ENCODE measurements around the gene PHF12. TPM values are rescaled to one million over a fixed set of nuclear protein-coding genes. Genes with fewer than 3 reads are reported as not detected.
A peak's percentile ranks its signal among the peaks of the same experiment; 100 is the strongest.

PHF12 gene
- total RNA-seq, 1 experiment from 2014 or later: 48.5 TPM

DNA sequence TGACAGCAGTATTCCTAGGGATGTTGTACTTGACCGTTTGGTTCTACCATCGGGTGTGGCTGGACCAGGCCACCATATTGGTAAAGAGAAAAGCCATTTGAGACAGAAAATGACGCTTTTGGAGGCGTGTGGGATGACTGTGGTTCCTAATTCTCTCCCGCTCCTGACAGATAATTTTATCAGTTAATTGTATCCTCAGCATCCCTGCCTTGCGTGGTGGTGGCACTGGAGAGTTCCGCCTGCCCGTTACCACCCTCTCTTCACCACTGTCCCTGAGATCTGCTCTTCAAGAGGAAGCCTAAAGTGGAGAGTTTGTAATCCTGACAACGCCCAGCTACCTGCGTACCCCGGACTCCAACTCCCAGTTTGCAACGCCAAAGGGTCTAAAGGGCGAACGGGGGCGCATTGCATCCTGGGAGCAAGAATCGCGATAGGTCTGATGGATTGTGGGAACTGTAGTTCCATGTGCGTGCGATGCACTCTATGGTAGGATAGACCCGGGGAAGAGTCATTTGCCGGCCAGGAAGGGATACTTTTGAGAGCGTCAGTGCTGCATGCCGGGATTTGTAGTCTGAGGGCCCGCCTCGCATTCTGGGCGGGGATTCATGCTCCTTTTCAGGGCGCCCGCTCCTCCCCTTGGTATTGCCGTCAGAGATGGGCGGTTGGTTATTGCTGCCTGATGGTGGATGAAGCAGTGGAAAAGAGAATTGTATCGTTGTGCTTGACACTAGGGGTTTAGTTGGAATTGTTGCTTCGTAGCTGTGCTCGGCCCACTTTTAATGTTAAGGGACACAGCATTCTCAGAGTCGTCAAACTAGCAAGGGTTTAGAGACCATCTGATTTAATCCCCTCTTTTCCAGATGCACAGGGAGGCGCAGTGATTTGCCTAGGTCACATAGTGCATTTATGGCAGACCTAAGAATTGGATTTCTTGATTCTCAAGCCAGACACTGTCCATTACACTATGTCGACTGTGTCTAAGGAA, 965 bp upstream of the PHF12 start:
- H3K27ac ChIP-seq: peak overlapping the region; percentile 86
- peak; percentile 99 to 100 for DNase-seq
- peaks cover 10% of the 10 kb centered on the region; the same call in 1 of the 2 replicates for H3K36me3 ChIP-seq
- no peaks in the 10 kb centered on the region for H3K27me3 ChIP-seq
- no peaks in the 10 kb centered on the region for H3K9me3 ChIP-seq (replicated peaks)
- peak overlapping the region; percentile 61 for H3K4me3 ChIP-seq
- H3K4me1 ChIP-seq: peaks cover 32% of the 10 kb centered on the region

DNA sequence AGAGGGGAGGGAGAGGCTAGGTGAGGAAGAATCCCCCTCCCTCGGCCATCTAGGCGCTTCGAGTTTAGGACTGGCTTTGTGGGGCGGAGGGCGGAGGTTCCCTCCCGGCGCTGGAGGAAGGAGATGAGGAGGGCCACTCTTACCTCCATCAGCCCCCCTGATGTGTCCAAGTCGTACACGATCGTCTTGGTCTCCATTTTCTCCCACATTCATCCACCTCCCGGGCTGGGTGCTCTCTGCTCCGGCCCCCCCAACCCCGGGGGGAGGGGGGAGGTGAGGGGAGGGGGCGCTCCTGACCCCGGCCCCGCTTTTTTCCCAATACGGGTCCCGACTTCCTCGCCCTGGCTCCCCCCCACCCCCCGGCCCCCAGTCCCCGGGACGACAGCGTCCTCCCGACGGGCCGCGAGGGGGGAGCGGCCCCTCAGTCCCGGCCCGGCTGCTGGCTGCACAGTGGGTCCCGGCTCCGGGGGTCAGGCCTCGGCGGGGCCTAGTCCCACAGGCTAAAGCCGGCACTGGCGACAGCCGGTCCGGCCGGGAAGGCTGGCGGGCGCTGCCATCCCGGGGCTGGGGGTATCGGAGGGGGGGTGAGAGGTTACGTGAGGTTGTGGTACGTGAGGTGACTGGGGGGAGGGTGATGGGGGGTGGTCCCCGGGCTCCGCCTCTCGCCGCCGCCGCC, 428 bp downstream of the PHF12 start:
- no peak for DNase-seq
- Histone ChIP-seq H3K27ac (peak overlapping the region; percentile 64), H3K4me3 (peak overlapping the region; percentile 79), H3K27me3 (no peaks in the 10 kb centered on the region), H3K36me3 (peaks cover 20% of the 10 kb centered on the region), H3K9me3 (replicated peaks) (no peaks in the 10 kb centered on the region), H3K4me1 (peaks cover 32% of the 10 kb centered on the region)

DNA sequence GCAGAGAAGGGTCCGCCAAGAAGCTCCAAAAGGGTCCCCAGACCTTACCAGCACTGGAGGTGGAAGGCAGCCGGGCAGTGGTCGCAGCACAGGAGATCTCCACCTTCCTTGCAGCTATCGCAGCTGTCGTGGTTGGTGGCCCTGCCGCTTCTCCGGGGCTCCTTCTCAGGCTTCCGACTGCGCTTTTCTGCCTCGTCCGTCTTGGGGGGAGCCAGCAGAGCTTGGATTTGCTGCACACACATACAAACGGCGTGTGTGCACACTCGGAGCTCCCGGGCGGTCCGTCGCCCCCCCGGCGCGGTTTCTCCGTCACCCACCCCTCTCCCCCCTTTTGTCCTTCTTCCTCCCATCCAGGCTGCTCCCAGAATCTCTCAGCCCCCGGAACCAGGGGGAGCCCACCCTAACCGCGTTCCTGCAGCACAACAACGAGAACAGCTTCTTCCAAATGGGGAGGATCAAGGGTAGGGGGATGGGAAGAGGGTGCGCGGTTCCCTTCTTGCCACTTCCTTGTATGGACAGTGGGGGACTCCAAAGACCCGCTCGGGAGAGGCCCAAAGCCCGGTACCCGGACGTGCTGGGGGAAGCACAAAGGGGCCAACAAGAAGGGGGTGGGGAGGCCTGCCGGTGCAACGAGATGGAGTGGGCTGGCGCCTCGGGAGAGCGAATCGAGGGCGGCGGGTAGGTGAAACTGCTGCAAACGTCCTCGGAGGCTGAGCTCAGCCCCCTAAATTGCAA, 1.1 kb downstream of the PHF12 start:
- Histone ChIP-seq H3K27me3 (no peaks in the 10 kb centered on the region), H3K4me1 (peaks cover 25% of the 10 kb centered on the region), H3K27ac (peak overlapping the region; percentile 64), H3K36me3 (peaks cover 21% of the 10 kb centered on the region), H3K4me3 (peak overlapping the region; percentile 79), H3K9me3 (replicated peaks) (no peaks in the 10 kb centered on the region)
- DNase-seq: peak; percentile 69 to 79

DNA sequence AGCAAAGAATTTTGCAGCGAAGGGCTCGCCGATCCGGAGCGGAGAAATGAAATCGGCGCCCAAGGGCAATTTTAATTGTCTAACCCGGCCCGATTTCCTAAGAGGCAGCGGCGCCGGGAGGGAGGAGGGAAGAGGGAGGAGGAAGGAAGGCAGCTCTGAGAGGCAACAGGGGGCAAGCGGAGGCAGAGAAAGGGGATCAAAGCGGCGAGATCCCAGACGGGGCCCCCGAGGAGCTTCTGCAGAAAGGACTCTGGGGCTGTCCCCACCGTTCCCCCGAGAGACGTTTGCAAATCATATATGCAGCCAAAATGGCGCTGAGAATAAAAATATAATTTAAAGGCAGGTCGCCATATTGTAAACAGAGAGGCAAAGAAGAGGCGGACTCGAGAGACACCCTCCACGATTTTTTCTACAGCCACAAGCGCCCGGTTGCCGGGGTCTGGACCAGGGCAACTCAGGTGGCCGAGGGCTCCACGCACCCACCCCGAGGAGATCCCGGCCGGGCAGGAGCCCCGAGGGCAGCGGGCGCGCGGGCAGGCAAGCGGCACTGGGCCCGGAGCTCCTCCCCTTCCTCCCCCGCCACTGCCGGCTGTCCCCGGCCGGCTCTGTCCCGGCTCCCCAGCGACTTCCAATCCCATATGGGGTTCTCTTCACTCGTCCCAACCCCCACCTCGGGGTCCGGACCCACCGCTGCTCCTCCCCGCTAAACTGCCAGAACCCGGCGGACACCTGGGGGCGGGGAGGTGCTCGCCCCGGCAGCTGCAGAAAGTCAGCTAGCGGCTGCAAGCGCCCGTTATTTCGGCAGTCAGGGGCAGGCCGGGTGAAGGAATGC, 1.9 kb downstream of the PHF12 start:
- Histone ChIP-seq H3K27ac (peak overlapping the region; percentile 64), H3K27me3 (no peaks in the 10 kb centered on the region), H3K4me3 (peak overlapping the region; percentile 79), H3K9me3 (replicated peaks) (no peaks in the 10 kb centered on the region), H3K36me3 (peaks cover 24% of the 10 kb centered on the region), H3K4me1 (peaks cover 19% of the 10 kb centered on the region)
- peak; percentile 60 to 67 for DNase-seq

DNA sequence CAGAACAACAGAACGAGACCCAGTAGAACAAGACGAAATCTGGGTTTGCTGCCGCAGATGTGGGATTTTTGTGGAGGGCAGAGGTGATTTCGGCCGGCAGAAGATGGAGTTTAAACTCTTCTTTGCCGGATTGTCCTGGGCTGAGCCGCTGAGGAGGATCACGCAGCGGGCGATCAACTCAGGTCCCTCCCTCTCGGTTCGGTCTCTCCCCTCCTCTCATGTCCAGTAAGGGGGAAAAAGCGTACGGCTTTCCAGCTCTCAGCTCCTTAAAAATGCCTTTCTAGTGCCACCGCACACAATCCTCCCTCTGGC, 2.5 kb downstream of the PHF12 start:
- Histone ChIP-seq H3K27ac (peak overlapping the region; percentile 64), H3K9me3 (replicated peaks) (no peaks in the 10 kb centered on the region), H3K4me1 (peaks cover 13% of the 10 kb centered on the region), H3K36me3 (peaks cover 29% of the 10 kb centered on the region), H3K4me3 (peak overlapping the region; percentile 79), H3K27me3 (no peaks in the 10 kb centered on the region)
- DNase-seq: no peak

GRCh38 chr17:28948342-28948741, 3.0 kb downstream of the PHF12 start:
- no peaks in the 10 kb centered on the region for H3K9me3 ChIP-seq (replicated peaks)
- H3K36me3 ChIP-seq: peaks cover 34% of the 10 kb centered on the region
- peaks cover 8% of the 10 kb centered on the region for H3K4me1 ChIP-seq
- no peak for DNase-seq
- no peaks in the 10 kb centered on the region for H3K27me3 ChIP-seq
- H3K4me3 ChIP-seq: peak overlapping the region; percentile 79
- H3K27ac ChIP-seq: no peak overlapping the region; the same call in 1 of the 2 replicates

GRCh38 chr17:28947639-28948038, 3.7 kb downstream of the PHF12 start:
- Histone ChIP-seq H3K36me3 (peaks cover 40% of the 10 kb centered on the region), H3K4me3 (no peak overlapping the region), H3K9me3 (replicated peaks) (no peaks in the 10 kb centered on the region), H3K27ac (no peak overlapping the region), H3K4me1 (peaks cover 1% of the 10 kb centered on the region; the same call in 1 of the 2 replicates), H3K27me3 (no peaks in the 10 kb centered on the region)
- no peak for DNase-seq

GRCh38 chr17:28946239-28946638, 5.1 kb downstream of the PHF12 start:
- H3K4me1 ChIP-seq: no peaks in the 10 kb centered on the region
- H3K4me3 ChIP-seq: no peak overlapping the region
- DNase-seq: no peak

DNA sequence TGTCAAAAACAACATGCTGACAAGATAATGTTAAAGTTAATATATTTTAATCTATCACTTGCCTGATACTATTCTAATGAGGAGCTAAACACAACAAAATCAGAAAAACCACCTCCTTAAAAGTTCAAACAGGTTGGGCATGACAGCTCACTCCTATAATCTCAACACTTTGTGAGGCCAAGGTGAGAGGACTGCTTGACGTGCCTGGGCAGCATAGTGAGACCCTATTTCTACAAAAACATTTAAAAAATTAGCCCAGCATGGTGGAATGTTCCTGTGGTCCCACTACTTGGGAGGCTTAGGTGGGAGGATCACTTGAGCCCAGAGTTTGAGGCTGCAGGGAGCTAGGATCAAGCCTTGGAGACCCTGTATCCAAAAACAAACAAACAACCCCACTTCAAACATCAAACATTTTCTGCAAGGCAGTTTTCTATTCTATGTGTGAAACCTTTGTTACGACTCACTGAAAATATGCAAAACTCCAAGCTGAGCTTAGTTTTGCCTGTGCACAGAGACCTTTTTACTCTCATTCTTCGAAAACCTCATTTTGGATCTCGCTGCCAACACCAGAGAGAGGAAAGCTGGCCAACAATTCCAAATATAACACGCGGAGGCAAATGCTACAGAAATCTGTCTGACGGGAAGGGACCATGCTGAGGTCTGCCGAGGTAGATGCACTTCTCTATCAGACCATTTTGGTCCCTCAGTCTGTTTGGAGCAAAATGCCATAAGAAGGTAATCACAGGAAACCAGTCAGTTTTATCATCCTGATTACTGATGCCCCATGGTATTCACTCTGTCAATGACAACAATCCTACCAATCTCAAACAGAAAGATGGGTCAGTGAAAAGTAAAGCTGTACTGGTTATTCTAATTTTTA, 6.2 kb downstream of the PHF12 start:
- H3K4me3 ChIP-seq: no peak overlapping the region
- no peaks in the 10 kb centered on the region for H3K9me3 ChIP-seq (replicated peaks)
- no peaks in the 10 kb centered on the region for H3K4me1 ChIP-seq
- peaks cover 53% of the 10 kb centered on the region for H3K36me3 ChIP-seq
- DNase-seq: no peak
- no peak overlapping the region for H3K27ac ChIP-seq
- H3K27me3 ChIP-seq: no peaks in the 10 kb centered on the region

More at GRCh38 chr17:28946239-28946638, 5.1 kb downstream of the PHF12 start:
- Histone ChIP-seq H3K27ac (no peak overlapping the region), H3K9me3 (replicated peaks) (no peaks in the 10 kb centered on the region), H3K36me3 (peaks cover 50% of the 10 kb centered on the region), H3K27me3 (no peaks in the 10 kb centered on the region)

DNA sequence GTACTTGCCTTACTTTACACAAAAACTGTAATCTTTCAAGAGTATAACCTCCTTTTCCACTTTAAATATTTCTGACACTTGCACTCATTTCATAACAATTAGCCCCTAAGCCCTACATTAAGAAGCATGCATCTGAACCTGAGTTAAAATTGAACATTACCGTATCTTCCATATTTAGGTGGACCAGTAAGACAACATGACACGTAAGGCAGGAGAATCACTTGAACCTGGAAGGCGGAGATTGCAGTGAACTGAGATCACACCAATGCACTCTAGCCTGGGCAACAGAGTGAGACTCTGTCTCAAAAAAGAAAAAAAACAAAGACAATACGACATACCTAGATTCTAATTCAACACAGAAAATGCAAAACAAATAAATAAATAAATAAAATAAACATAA, 7.0 kb downstream of the PHF12 start:
- no peaks in the 10 kb centered on the region for H3K27me3 ChIP-seq
- H3K27ac ChIP-seq: no peak overlapping the region
- H3K4me3 ChIP-seq: no peak overlapping the region
- no peak for DNase-seq
- peaks cover 54% of the 10 kb centered on the region for H3K36me3 ChIP-seq
- H3K4me1 ChIP-seq: no peaks in the 10 kb centered on the region
- no peaks in the 10 kb centered on the region for H3K9me3 ChIP-seq (replicated peaks)

DNA sequence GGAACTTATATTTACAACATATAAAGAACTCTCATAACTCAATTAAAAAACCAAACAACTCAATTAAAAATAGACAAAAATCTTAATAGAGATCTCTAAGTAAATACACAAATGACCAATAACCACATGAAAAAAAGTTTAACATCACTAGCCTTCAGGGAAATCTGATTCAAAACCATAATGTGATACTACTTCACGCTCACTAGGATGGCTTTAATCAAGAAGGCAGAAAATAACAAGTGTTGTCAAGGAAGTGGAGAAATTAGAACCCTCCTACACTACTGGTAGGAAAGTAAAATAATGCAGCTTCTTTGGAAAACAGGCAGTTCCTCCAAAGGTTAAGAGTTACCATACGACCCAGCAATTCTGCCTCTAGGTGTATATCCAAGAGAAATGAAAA, 8.4 kb downstream of the PHF12 start:
- no peak for DNase-seq

GRCh38 chr17:28941251-28941650, 10.1 kb downstream of the PHF12 start:
- no peaks in the 10 kb centered on the region for H3K4me1 ChIP-seq
- H3K9me3 ChIP-seq (replicated peaks): no peaks in the 10 kb centered on the region
- no peak overlapping the region for H3K4me3 ChIP-seq
- no peak overlapping the region for H3K27ac ChIP-seq
- no peaks in the 10 kb centered on the region for H3K27me3 ChIP-seq
- H3K36me3 ChIP-seq: peaks cover 55% of the 10 kb centered on the region
- DNase-seq: no peak

More for the DNA sequence above, 8.4 kb downstream of the PHF12 start:
- Histone ChIP-seq H3K4me3 (no peak overlapping the region), H3K27ac (no peak overlapping the region), H3K36me3 (peaks cover 52% of the 10 kb centered on the region), H3K27me3 (no peaks in the 10 kb centered on the region), H3K9me3 (replicated peaks) (no peaks in the 10 kb centered on the region), H3K4me1 (no peaks in the 10 kb centered on the region)

DNA sequence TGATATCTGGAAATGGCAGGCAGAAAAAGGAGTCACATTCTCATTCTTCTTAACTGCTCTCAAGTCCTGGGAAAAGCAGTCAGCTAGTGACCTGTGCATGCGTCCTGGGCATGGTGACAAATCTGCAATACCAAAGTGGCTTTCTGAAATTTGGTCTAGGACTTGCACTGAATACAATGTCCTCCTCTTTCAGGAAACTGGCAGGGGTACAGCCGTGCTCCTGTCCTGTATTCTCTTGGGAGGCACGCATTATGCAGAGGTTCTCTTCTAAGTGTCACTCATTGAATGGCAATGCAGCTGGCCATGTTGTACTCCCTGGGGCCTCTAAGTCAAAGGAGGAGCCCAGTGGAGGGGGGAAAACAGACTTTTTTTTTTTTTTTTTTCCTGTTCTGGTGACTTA, 10.6 kb downstream of the PHF12 start:
- Histone ChIP-seq H3K4me1 (no peaks in the 10 kb centered on the region), H3K36me3 (peaks cover 56% of the 10 kb centered on the region), H3K27ac (no peak overlapping the region), H3K27me3 (no peaks in the 10 kb centered on the region), H3K9me3 (replicated peaks) (no peaks in the 10 kb centered on the region), H3K4me3 (no peak overlapping the region)
- no peak for DNase-seq
